Activated CD8-positive, alpha-beta memory T cell treated with anti-CD3 and anti-CD28 coated beads, Interleukin-2, amount 50 U/mL, for 24 hours (primary cell): ENCODE measurements around the gene RERE.

ENCODE experiments used
- DNase-seq: peaks from one replicate; pipeline ENCODE4 v3.0.0-alpha.2; 2020; ENCODE audit errors: extremely low read depth

RERE gene

GRCh38 chr1:8425781-8426161 is 391.7 kb downstream of the RERE start:
- no peak for DNase-seq

- no peak for DNase-seq
These were observed 392.2 kb downstream of the RERE start for GRCh38 chr1:8425150-8425780.

GRCh38 chr1:8424539-8425116 is 392.8 kb downstream of the RERE start:
- DNase-seq = no peak

- DNase-seq = no peak
These were observed 393.5 kb downstream of the RERE start for GRCh38 chr1:8423692-8424538.

DNA sequence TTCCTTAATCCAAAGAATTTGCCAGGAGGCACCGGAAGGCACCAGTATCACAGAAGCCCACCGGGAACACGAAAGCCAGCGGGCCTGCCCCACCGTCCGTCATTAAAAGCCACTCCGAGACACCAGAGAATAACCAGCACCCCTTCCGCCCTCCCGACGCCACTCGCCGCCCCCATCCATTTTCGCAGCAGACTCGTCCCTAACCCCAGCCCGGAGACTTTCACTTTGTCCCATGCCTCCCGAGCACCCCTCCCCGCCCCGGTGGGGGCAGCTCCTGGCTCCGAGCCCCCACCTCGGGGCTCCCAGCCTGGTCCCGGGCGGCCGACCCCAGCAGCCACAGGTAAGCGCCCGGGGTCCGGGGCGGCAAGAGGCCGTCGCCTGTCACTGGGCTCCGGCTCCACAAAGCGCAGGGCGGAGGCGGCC is 394.2 kb downstream of the RERE start:
- DNase-seq = no peak

DNA sequence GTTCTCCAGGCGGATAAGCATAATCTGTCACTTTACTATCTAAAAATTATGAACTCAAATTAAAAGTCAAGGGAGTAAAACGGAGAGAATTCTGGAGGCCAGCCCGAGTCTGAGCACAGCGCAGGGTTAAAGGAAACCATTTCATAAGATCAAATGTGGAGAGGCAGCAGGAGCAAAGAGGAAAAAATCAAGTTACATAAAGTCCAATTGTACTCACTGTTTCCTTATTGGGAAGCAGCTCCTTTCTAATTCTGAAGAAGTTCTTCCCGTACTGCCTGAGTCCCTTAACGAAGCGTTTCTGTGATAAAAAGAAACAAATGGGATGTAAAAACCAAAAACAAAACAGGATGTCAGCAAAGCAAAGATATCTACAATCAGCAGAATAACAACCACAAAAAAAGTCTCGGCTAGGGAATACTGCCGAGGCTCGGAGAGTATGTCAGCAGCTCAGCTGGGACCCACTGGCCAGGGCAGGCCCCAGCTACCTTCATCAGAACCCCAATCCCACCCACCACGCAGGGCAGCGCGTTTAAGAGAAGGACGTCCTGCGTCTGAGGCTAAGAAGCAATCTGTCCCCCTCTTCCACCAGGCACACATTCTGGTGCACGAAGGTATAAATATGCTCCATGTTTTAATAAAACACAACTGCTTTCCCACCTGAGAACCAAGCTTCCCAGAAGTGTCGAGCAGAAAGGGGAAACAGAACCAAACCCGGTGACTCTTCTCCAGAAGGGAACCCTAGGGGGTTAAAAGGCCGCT is 394.8 kb downstream of the RERE start:
- DNase-seq = no peak

GRCh38 chr1:8421721-8422120 is 395.7 kb downstream of the RERE start:
- no peak for DNase-seq

GRCh38 chr1:8420318-8420717 is 397.1 kb downstream of the RERE start:
- no peak for DNase-seq

DNA sequence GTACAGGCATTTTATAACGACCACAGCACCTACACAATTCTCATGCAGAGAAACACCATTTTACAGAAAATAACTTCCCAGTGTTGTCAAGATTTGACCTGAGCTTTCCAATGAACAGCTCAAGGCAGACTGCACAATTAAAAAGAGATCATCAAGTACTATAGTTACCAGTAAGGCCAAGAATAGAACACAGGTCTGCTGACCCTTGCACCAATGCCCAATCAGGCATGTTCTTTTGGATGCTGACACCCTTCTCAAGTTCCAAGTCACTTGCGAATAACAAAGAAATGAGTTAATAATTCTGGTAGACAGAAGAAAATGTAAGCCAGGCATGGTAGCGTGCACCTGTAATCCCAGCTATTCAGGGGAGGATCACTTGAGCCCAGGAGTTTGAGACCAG is 397.6 kb downstream of the RERE start:
- DNase-seq = no peak

DNA sequence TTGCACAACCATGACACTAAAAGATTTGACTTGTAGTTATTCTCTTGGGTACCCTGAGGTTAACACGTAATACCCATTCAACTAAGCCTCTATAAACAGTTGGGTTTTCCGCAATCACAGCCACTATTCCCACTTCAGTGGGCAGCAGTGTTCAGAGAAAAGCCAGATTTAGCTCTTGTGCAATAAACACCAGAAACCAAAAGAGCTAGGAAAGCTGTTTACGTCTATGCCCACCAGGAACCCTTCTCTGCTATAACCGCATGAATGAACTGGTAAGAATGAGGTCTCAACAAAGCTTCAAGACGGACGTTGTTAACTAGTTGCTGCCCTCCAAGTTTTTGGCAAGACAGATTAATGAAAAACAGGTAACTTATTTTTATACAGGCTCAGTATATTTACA is 398.3 kb downstream of the RERE start:
- no peak for DNase-seq

GRCh38 chr1:8418301-8418700 is 399.1 kb downstream of the RERE start:
- no peak for DNase-seq

- no peak for DNase-seq
These were observed 399.8 kb downstream of the RERE start for GRCh38 chr1:8417625-8418024.

DNA sequence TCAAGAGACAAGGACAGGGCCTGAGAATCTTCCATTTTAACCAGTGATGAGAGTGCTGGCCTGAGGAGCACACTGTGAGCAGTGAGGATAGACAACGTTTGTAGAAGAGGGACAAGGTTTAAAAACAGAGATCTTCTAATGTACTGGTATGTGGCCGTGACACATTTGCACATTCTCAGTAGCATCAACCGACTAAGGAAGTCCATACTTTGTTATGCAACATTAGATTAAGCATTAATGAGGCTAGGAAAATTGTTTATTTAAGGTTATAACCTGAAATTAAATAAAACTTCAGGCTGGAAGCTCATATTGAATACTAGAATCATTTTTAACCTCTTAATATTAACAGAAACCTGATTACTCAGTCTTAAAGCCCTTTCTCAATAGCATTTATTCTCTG is 400.6 kb downstream of the RERE start:
- DNase-seq = no peak

DNA sequence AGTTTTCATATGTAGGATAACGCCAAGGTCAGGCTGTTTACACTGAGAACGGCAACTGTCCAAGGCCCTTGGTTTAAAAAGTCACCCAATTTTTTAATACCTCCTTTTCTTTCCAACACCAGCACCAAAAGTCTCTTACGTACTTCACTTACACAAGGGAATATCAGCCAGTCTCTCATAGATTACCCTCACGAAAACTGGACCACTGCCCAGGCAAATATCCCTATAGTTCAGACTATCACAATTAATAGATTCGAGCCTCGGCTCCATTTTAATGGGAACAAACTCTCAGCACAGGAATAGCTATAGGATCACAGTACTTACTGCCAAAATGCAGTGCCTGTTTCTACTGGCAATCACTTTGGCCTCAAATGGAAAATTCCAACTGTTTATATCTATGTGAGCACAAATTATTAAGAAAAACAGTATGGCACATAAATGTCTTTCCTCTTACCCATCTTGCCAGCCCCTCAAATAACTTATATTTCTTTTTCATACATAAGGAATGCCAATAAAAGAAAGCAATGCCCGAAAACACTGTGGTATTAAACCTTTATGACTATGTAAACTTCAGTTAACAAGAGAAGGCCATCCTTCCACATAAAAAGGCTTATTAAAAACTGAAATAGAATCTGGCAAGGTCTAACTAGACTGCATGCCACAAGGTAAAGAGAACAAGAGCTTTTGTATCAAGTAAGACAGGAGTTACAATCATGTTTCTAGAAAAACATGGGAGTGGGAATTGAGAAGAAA is 401.7 kb downstream of the RERE start:
- no peak for DNase-seq

DNA sequence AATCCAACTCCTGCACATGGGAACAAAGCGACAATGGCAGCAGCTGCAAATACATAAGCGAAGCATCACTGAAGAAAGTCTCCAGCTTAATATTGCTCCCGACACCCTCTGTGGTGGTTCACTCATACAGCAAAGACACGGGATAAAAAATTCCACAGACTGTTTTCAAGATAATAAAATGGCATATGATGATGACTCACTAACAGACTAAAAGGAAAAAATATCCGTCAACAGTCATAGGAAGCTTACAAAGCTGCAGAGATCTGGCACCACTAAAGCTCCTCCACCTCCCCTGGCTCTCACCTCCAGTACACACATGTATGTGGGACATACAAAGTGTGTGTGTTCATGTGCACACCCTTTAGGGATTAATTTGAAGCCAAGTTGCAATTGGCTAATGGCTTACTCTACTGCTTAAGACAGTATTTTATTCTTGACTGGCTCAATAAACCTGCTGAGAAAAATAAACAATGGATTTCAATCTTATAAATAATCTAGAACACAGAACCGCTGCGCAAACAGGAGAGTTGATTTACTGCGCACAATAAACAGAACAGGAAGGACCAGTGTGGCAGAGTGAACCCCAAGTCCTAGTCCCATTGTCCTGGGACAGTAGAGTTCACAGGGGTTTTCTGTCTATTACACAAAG is 405.1 kb downstream of the RERE start:
- no peak for DNase-seq

DNA sequence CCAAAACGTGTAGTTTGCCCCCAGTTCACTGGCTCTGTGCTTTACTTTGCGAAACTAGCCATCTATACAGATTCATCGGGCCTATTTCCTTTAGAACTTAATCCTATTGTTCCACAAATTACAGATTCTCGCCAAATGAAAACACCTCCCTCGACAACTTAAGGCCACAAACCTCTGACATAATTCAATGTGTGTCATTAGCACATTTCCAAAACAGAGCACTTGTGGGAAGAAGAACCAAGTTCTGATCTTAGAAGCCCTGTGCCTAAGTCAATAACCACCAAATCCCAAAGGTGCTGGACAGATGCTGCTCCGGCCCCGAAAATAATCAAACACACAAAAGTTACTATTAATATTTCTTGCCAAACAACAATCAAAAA is 405.6 kb downstream of the RERE start:
- DNase-seq = no peak

DNA sequence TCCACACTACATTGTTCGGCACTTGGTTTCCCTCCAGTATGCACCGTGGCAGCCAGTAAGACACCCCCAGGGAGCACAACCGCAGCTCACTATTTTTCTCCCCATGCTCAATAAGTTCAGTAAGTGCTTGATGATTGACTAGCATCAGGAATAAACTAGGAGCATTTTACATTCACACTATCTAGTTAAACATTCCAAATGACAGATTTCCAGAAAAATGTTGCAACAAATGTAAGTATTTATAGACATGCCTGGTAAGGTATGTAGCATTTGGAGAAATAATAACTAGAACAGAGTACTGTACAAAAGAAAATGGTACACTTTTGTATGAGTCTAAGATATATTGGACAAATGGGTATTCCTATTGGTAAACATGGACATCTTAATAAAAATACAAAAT is 406.6 kb downstream of the RERE start:
- DNase-seq = no peak

GRCh38 chr1:8409606-8410005 is 407.8 kb downstream of the RERE start:
- no peak for DNase-seq

DNA sequence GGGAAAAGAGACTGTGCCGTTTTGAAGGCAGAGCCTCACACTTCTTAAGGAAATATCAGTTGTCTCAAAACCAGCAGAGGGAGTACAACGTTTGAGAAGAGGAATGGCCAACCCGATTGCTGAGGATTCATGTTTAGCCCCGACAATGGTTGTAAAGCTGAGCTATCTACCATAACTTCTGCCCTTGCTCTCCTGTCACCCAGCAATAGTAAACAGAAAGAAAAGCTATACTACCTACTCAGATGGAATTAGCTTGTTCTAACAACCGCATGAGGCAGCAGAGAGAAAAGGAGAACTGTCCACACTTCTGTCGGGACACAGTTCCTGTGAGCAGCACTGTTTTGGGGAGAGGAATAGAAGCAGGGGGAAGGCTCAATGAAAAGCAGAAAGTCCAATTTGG is 408.3 kb downstream of the RERE start:
- DNase-seq = no peak

DNA sequence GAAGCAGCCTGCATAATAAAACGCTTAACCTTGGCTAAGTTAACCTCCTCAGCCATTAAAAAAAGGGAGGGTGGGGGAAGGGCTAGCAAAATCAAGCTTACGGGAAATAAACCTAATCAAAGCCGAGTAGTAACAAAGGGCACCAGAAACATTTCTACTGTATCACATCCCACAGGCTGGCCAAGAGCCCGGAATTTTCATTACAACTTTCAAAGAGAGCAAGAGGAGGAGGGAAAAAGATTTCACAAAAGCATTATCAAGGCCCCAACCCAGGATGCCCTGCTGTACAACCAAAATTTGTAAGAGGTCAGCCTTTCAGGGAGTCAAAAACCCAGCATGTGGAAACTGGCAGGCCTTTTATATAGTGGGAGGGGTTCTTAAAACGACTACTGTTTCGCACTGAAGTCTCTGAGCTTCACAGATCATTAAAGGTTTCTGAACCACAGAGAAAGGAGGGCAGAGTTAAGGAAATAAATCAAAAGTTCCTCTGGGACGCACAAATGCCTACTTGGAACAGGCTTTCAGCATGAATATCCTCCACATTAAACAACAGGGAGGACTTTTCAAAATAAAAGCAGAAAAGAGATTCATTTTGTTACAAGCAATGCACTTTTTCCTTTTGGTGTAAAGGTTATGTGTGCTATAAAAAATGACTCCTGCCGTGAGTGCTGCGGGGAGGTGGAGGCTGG is 409.1 kb downstream of the RERE start:
- DNase-seq = no peak

GRCh38 chr1:8407652-8408051 is 409.8 kb downstream of the RERE start:
- no peak for DNase-seq
